IMR-90 (cell line): ENCODE measurements around the gene C6orf47. TPM values are rescaled to one million over a fixed set of nuclear protein-coding genes. Genes with fewer than 3 reads are reported as not detected.

Experiments used
- ATAC-seq: fragments of 200-7000 bp; cut with Tn5 transposase; 2 replicates; pipeline ENCODE4 v1.9.1; 2020; ENCODE audit warnings: low read depth, mild to moderate bottlenecking, moderate library complexity
- BruUV-seq: library from RNA; stranded (reverse); fragments of 400-500 nt; replicated peaks from 2 replicates; lab custom pipeline; 2021; lab: Mats Ljungman, UMichigan
- CTCF ChIA-PET: fragments of 300-600 bp; formaldehyde crosslinking; extraction: SDS; loops from one replicate; lab custom pipeline; 2021; ENCODE audit warnings: antibody characterized with exemption; lab: Yijun Ruan, JAX
- POLR2A ChIA-PET: fragments of 300-600 bp; sonication (Branson Sonifier 250); formaldehyde crosslinking; loops from one replicate; lab custom pipeline; 2022; ENCODE audit warnings: antibody characterized with exemption; ENCODE audit not compliant: unreplicated experiment; lab: Charles Lee
- DNase-seq: peaks from one replicate; pipeline ENCODE4 v3.0.0; 2013
- H2AFZ ChIP-seq: replicated peaks from 2 replicates; pipeline ENCODE3; 2013; ENCODE audit warnings: low read length, mild to moderate bottlenecking; ENCODE audit not compliant: poor library complexity
- H2AK5ac ChIP-seq: 2 replicates; pipeline ENCODE4 v1.6.1; 2013; ENCODE audit warnings: low read depth, low read length, inconsistent platforms
- H2AK9ac ChIP-seq: replicated peaks from 2 replicates; pipeline ENCODE3; 2013; ENCODE audit warnings: mild to moderate bottlenecking, low read depth, low read length, moderate library complexity; ENCODE audit not compliant: poor library complexity
- H2BK120ac ChIP-seq: 2 replicates; pipeline ENCODE4 v1.6.1; 2013; ENCODE audit warnings: low read depth, low read length, inconsistent platforms
- H2BK15ac ChIP-seq: 3 replicates; pipeline ENCODE4 v1.6.1; 2013; ENCODE audit warnings: low read depth, low read length, inconsistent platforms
- H2BK20ac ChIP-seq: 2 replicates; pipeline ENCODE4 v1.6.1; 2013; ENCODE audit warnings: low read depth, mild to moderate bottlenecking, inconsistent platforms, low read length, moderate library complexity
- H2BK5ac ChIP-seq: 2 replicates; pipeline ENCODE4 v1.6.1; 2013; ENCODE audit warnings: mild to moderate bottlenecking, low read depth, low read length, inconsistent platforms; ENCODE audit not compliant: poor library complexity, severe bottlenecking
- H3K14ac ChIP-seq: replicated peaks from 2 replicates; pipeline ENCODE4 v1.6.1; 2013; ENCODE audit warnings: low read depth, low read length, inconsistent platforms
- H3K18ac ChIP-seq: 2 replicates; pipeline ENCODE4 v1.6.1; 2013; ENCODE audit warnings: low read depth, low read length, control low read depth
- H3K23ac ChIP-seq: 2 replicates; pipeline ENCODE4 v1.6.1; 2013; ENCODE audit warnings: low read depth, low read length, inconsistent platforms
- H3K27ac ChIP-seq: 2 replicates; pipeline ENCODE4 v1.5.1; 2013; ENCODE audit warnings: mild to moderate bottlenecking, control low read depth, low read length; ENCODE audit not compliant: insufficient read depth
- H3K27me3 ChIP-seq: 2 replicates; pipeline ENCODE4 v1.6.1; 2013; ENCODE audit warnings: low read length; ENCODE audit not compliant: control insufficient read depth, insufficient read depth
- H3K36me3 ChIP-seq: 2 replicates; pipeline ENCODE4 v1.6.1; 2013; ENCODE audit warnings: low read length, mixed read lengths; ENCODE audit not compliant: control insufficient read depth, insufficient read depth
- H3K4ac ChIP-seq: 2 replicates; pipeline ENCODE4 v1.6.1; 2013; ENCODE audit warnings: low read depth, low read length, inconsistent platforms
- H3K4me1 ChIP-seq: 2 replicates; pipeline ENCODE4 v1.6.1; 2013; ENCODE audit warnings: low read length, mixed read lengths; ENCODE audit not compliant: control insufficient read depth, insufficient read depth
- H3K4me2 ChIP-seq: 2 replicates; pipeline ENCODE4 v1.6.1; 2013; ENCODE audit warnings: low read depth, mild to moderate bottlenecking, control low read depth, low read length, moderate library complexity
- H3K4me3 ChIP-seq: 2 replicates; pipeline ENCODE4 v1.5.1; 2013; ENCODE audit warnings: low read depth, mild to moderate bottlenecking, control low read depth, low read length, moderate library complexity; ENCODE audit not compliant: insufficient read depth
- H3K56ac ChIP-seq: 2 replicates; pipeline ENCODE4 v1.6.1; 2013; ENCODE audit warnings: low read length, inconsistent platforms; ENCODE audit not compliant: insufficient read depth; ENCODE audit errors: extremely low read depth
- H3K79me1 ChIP-seq, 2 experiments: 2 replicates each; pipeline ENCODE4 v1.6.1; 2013; ENCODE audit warnings: low read length in 2 of 2, inconsistent platforms in 1 of 2, low read depth in 1 of 2
- H3K9ac ChIP-seq: 2 replicates; pipeline ENCODE4 v1.6.1; 2013; ENCODE audit warnings: low read depth, low read length, control low read depth
- H3K9me1 ChIP-seq: 2 replicates; pipeline ENCODE4 v1.6.1; 2013; ENCODE audit warnings: low read length, inconsistent platforms; ENCODE audit not compliant: insufficient read depth
- H3K9me3 ChIP-seq: 2 replicates; pipeline ENCODE4 v1.6.1; 2013; ENCODE audit warnings: low read length; ENCODE audit not compliant: control insufficient read depth, insufficient read depth
- H4K20me1 ChIP-seq: 2 replicates; pipeline ENCODE4 v1.6.1; 2013; ENCODE audit warnings: low read length, inconsistent platforms; ENCODE audit not compliant: insufficient read depth
- H4K5ac ChIP-seq: 2 replicates; pipeline ENCODE4 v1.6.1; 2013; ENCODE audit warnings: mild to moderate bottlenecking, low read depth, low read length, control low read depth
- H4K8ac ChIP-seq, 2 experiments: 2 replicates each; pipeline ENCODE4 v1.6.1; 2013; ENCODE audit warnings: low read depth in 2 of 2, low read length in 2 of 2, control low read depth in 1 of 2, inconsistent platforms in 1 of 2
- H4K91ac ChIP-seq: 2 replicates; pipeline ENCODE4 v1.6.1; 2013; ENCODE audit warnings: low read depth, low read length, inconsistent platforms; ENCODE audit not compliant: insufficient read depth
- MAFK ChIP-seq: IDR thresholded peaks from 2 replicates; pipeline ENCODE4 v1.6.1; 2012; ENCODE audit warnings: low read depth, low read length, improper control_type of control experiment
- MXI1 ChIP-seq: IDR thresholded peaks from 2 replicates; pipeline ENCODE4 v1.6.1; 2012; ENCODE audit warnings: low read depth, mild to moderate bottlenecking, low read length, moderate library complexity, borderline replicate concordance
- NFE2L2 ChIP-seq: fragments of 150-350 bp; IDR thresholded peaks from 2 replicates; pipeline ENCODE4 v1.6.1; 2016; ENCODE audit warnings: low read depth, mild to moderate bottlenecking, low read length
- RFX5 ChIP-seq: IDR thresholded peaks from 2 replicates; pipeline ENCODE4 v1.8.0; 2012; ENCODE audit warnings: low read depth, mild to moderate bottlenecking, low read length, moderate library complexity
- WGBS, 2 experiments: methylation state at CpG; one replicate each; pipeline versions ENCODE4 v1.1.5 to v1.1.7; 2013; ENCODE audit warnings: missing lambda C conversion rate in 2 of 2; ENCODE audit not compliant: insufficient read length in 1 of 2; ENCODE audit errors: extremely low coverage in 2 of 2; 5-methylcytosine and 5-hydroxymethylcytosine counted together
- dilution Hi-C: fragments of 300-500 bp; cut with HindIII; formaldehyde crosslinking; loops from one replicate; pipeline ENCODE4 v1.14.3; 2018; ENCODE audit warnings: low sequenced_read_pairs; ENCODE audit not compliant: unreplicated experiment
- in situ Hi-C: fragments of 300-500 bp; cut with MboI; formaldehyde crosslinking; loops from 3 replicates; pipeline ENCODE4 v1.14.3; 2019; ENCODE audit warnings: low sequenced_read_pairs, inconsistent platforms, mixed read lengths
- intact Hi-C: fragments of 100-400 bp; cut with micrococcal nuclease; formaldehyde crosslinking; loops from 2 replicates; pipeline ENCODE4 v1.10.0; 2022
- polyA plus RNA-seq, 3 experiments: library from polyadenylated mRNA; depleted of rRNA; stranded (reverse); fragments of >200 nt; gene quantifications; 2 replicates each; pipeline ENCODE4 v1.2.3, GENCODE V29; 2012; ENCODE audit warnings: low replicate concordance in 1 of 3
- total RNA-seq: library from RNA; depleted of rRNA; stranded (reverse); fragments of >200 nt; gene quantifications from 2 replicates; pipeline ENCODE4 v1.2.3, GENCODE V29; 2012

C6orf47 gene
- total and polyA plus RNA-seq, 2 of the 4 experiments (the other 2 are of a cell fraction) = 8.9 to 14.2 TPM

DNA sequence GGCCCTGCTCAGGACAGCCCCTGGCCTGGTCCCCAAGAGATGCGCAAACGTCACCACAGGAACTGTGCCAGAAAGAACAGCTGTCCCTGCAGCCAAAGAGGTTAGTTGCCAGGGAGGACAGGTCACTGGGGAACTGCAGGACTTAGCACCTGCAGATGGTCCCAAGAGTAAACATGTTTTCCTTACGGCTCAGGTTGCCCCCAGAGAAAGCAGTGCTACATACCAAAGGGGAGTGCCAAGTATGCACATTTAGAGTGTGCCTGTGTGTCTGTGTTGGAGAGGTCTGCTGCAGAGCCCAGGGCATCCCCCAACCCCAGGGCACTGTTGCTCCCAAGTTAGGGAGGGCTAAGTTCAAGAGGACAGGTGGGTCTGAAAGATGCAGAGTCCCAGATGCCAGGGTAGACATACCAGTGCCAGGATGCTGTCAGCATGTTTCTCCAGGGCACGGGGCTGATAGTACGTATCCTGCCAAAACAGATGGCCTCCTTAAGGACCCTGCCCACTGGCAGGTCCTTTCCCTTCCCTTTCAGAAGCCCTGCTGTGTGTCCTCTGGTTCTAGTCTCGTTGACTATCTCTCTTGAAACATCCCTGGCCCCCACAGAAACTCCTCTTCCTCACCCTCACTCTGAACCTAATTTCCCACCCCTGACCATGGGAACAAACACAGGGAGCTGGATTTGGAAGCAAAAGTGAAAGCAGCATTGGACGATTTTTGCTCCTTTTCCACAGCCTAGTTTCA lies 41.3 kb upstream of the C6orf47 start:
- TF ChIP-seq RFX5 (no peak), MAFK (no peak), NFE2L2 (no peak), MXI1 (peak; percentile 71; the same call in 1 of the 2 replicates)
- Histone ChIP-seq H2BK120ac (no peak overlapping the region; the same call in 1 of the 2 replicates), H3K4ac (peak overlapping the region; percentile 70), H3K9me1 (peaks cover 10% of the 10 kb centered on the region), H4K20me1 (0 out of 2 replicates have a peak, but pooled peaks cover 11% of the 10 kb centered on the region), H3K18ac (peak overlapping the region; percentile 10; the same call in 1 of the 2 replicates), H3K4me1 (peaks cover 6% of the 10 kb centered on the region), H3K9me3 (no peaks in the 10 kb centered on the region), H3K27me3 (no peaks in the 10 kb centered on the region), H4K91ac (peak overlapping the region; percentile 15; the same call in 1 of the 2 replicates), H2AK5ac (peak overlapping the region; percentile 70; the same call in 1 of the 2 replicates), H3K23ac (peak overlapping the region; percentile 78), H3K79me1 (peaks cover 21 to 44% of the 10 kb centered on the region in 2 experiments), H2BK20ac (no peak overlapping the region), H3K36me3 (peaks cover 13% of the 10 kb centered on the region), H2AK9ac (peak overlapping the region; percentile 55), H3K4me2 (peak overlapping the region; percentile 97), H2BK5ac (peak overlapping the region; percentile 79), H4K5ac (no peak overlapping the region; the same call in 1 of the 2 replicates), H3K4me3 (peak overlapping the region; percentile 67), H2AFZ (peak overlapping the region; percentile 39), H3K56ac (peak overlapping the region; percentile 77), H4K8ac (peak overlapping the region; percentile 43 to 53; a peak in 2 of 4 replicates), H3K9ac (peak overlapping the region; percentile 77), H3K14ac (peak overlapping the region; percentile 88), H3K27ac (peak overlapping the region; percentile 82), H2BK15ac (no peak overlapping the region)
- ATAC-seq (peak; percentile 6; the same call in 1 of the 2 replicates), DNase-seq (peak; percentile 41)
- ChIA-PET POLR2A (interaction anchor here (0.9 kb wide), 1 partner anchor 28 kb away, joined by 3 read pairs; no protein-coding TSS in a partner anchor), CTCF (interaction anchor here (1.1 kb wide), 1 partner anchor 12 kb away, joined by 3 read pairs; no protein-coding TSS in a partner anchor)
- no TSS peak for BruUV-seq
- dilution Hi-C loops (no loop called here), intact Hi-C loops (loop anchor here (2.0 kb wide), 2 partner anchors 29 to 129 kb away; no protein-coding TSS in a partner anchor), in situ Hi-C loops (no loop called here)
- WGBS, 2 experiments = 44% methylated on average over 3 of the region's 7 CpGs; no CpG with 5 or more reads in 1 of the 2 experiments
